ENCODE data around the gene CNTN4. TPM values are rescaled to one million over a fixed set of nuclear protein-coding genes. Genes with fewer than 3 reads are reported as not detected.

Gene CNTN4
- total RNA-seq, 1 experiment from 2014 or later, result not detected

- H3K27me3 Mint-ChIP-seq (ENCODE audit: low read depth), result peaks cover 5% of the 10 kb centered on the region
- peaks cover 70% of the 10 kb centered on the region for H3K36me3 Mint-ChIP-seq
- H3K27ac Mint-ChIP-seq, result no peak overlapping the region
- H3K4me1 Mint-ChIP-seq, result no peaks in the 10 kb centered on the region
- no peak overlapping the region for H3K4me3 Mint-ChIP-seq
- DNase-seq (ENCODE audit: low spot score), result no peak
- ChIA-PET POLR2A (no interaction called here), CTCF (no interaction called here)
- no peak for ATAC-seq
- peaks cover 88% of the 10 kb centered on the region for H3K9me3 Mint-ChIP-seq
- TF ChIP-seq, protein P1, sequence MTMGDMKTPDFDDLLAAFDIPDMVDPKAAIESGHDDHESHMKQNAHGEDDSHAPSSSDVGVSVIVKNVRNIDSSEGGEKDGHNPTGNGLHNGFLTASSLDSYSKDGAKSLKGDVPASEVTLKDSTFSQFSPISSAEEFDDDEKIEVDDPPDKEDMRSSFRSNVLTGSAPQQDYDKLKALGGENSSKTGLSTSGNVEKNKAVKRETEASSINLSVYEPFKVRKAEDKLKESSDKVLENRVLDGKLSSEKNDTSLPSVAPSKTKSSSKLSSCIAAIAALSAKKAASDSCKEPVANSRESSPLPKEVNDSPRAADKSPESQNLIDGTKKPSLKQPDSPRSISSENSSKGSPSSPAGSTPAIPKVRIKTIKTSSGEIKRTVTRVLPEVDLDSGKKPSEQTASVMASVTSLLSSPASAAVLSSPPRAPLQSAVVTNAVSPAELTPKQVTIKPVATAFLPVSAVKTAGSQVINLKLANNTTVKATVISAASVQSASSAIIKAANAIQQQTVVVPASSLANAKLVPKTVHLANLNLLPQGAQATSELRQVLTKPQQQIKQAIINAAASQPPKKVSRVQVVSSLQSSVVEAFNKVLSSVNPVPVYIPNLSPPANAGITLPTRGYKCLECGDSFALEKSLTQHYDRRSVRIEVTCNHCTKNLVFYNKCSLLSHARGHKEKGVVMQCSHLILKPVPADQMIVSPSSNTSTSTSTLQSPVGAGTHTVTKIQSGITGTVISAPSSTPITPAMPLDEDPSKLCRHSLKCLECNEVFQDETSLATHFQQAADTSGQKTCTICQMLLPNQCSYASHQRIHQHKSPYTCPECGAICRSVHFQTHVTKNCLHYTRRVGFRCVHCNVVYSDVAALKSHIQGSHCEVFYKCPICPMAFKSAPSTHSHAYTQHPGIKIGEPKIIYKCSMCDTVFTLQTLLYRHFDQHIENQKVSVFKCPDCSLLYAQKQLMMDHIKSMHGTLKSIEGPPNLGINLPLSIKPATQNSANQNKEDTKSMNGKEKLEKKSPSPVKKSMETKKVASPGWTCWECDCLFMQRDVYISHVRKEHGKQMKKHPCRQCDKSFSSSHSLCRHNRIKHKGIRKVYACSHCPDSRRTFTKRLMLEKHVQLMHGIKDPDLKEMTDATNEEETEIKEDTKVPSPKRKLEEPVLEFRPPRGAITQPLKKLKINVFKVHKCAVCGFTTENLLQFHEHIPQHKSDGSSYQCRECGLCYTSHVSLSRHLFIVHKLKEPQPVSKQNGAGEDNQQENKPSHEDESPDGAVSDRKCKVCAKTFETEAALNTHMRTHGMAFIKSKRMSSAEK (CRISPR knock-in tag; IDR thresholded peaks at IDR 0.05; ENCODE audit: borderline replicate concordance), result no peak
- no peak for TF ChIP-seq OVOL2 (CRISPR knock-in tag; IDR thresholded peaks at IDR 0.05; ENCODE audit: borderline replicate concordance)
- no peak for TF ChIP-seq PRDM15 (CRISPR knock-in tag; IDR thresholded peaks at IDR 0.05)
- TF ChIP-seq, protein P2, sequence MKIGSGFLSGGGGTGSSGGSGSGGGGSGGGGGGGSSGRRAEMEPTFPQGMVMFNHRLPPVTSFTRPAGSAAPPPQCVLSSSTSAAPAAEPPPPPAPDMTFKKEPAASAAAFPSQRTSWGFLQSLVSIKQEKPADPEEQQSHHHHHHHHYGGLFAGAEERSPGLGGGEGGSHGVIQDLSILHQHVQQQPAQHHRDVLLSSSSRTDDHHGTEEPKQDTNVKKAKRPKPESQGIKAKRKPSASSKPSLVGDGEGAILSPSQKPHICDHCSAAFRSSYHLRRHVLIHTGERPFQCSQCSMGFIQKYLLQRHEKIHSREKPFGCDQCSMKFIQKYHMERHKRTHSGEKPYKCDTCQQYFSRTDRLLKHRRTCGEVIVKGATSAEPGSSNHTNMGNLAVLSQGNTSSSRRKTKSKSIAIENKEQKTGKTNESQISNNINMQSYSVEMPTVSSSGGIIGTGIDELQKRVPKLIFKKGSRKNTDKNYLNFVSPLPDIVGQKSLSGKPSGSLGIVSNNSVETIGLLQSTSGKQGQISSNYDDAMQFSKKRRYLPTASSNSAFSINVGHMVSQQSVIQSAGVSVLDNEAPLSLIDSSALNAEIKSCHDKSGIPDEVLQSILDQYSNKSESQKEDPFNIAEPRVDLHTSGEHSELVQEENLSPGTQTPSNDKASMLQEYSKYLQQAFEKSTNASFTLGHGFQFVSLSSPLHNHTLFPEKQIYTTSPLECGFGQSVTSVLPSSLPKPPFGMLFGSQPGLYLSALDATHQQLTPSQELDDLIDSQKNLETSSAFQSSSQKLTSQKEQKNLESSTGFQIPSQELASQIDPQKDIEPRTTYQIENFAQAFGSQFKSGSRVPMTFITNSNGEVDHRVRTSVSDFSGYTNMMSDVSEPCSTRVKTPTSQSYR (CRISPR knock-in tag; IDR thresholded peaks at IDR 0.05), result no peak
- no peak for TF ChIP-seq TP53 (CRISPR knock-in tag; IDR thresholded peaks at IDR 0.05)
- TF ChIP-seq, protein P3, sequence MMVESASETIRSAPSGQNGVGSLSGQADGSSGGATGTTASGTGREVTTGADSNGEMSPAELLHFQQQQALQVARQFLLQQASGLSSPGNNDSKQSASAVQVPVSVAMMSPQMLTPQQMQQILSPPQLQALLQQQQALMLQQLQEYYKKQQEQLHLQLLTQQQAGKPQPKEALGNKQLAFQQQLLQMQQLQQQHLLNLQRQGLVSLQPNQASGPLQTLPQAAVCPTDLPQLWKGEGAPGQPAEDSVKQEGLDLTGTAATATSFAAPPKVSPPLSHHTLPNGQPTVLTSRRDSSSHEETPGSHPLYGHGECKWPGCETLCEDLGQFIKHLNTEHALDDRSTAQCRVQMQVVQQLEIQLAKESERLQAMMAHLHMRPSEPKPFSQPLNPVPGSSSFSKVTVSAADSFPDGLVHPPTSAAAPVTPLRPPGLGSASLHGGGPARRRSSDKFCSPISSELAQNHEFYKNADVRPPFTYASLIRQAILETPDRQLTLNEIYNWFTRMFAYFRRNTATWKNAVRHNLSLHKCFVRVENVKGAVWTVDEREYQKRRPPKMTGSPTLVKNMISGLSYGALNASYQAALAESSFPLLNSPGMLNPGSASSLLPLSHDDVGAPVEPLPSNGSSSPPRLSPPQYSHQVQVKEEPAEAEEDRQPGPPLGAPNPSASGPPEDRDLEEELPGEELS (CRISPR knock-in tag; IDR thresholded peaks at IDR 0.05), result no peak
- no peak for TF ChIP-seq NFYB (CRISPR knock-in tag; conservative IDR thresholded peaks at IDR 0.05; ENCODE audit: low read depth)
- no peak for TF ChIP-seq ESRRA (CRISPR knock-in tag; IDR thresholded peaks at IDR 0.05; ENCODE audit: borderline replicate concordance)
- TF ChIP-seq, protein P4, sequence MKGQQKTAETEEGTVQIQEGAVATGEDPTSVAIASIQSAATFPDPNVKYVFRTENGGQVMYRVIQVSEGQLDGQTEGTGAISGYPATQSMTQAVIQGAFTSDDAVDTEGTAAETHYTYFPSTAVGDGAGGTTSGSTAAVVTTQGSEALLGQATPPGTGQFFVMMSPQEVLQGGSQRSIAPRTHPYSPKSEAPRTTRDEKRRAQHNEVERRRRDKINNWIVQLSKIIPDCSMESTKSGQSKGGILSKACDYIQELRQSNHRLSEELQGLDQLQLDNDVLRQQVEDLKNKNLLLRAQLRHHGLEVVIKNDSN (CRISPR knock-in tag; IDR thresholded peaks at IDR 0.05), result no peak
- TF ChIP-seq AFF4 (CRISPR knock-in tag; IDR thresholded peaks at IDR 0.05; ENCODE audit: borderline replicate concordance), result no peak
- TF ChIP-seq MYBL2 (CRISPR knock-in tag; IDR thresholded peaks at IDR 0.05), result no peak
- TF ChIP-seq, protein P5, sequence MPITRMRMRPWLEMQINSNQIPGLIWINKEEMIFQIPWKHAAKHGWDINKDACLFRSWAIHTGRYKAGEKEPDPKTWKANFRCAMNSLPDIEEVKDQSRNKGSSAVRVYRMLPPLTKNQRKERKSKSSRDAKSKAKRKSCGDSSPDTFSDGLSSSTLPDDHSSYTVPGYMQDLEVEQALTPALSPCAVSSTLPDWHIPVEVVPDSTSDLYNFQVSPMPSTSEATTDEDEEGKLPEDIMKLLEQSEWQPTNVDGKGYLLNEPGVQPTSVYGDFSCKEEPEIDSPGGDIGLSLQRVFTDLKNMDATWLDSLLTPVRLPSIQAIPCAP (CRISPR knock-in tag; IDR thresholded peaks at IDR 0.05), result no peak
- TF ChIP-seq ERG (CRISPR knock-in tag; IDR thresholded peaks at IDR 0.05), result no peak
- TF ChIP-seq FOXK1 (CRISPR knock-in tag; IDR thresholded peaks at IDR 0.05), result no peak
- TF ChIP-seq CBFB (CRISPR knock-in tag; IDR thresholded peaks at IDR 0.05; ENCODE audit: low read depth), result no peak
- no peak for TF ChIP-seq ZNF138 (CRISPR knock-in tag; conservative IDR thresholded peaks at IDR 0.05)
- TF ChIP-seq ZNF396 (CRISPR knock-in tag; IDR thresholded peaks at IDR 0.05; ENCODE audit: borderline replicate concordance), result no peak
These were observed 16.1 kb downstream of the CNTN4 start for GRCh38 chr3:2114617-2115275.
